Measurements from ENCODE around the gene CACHD1.

GRCh38 chr1:64527786-64528185 lies 57.9 kb downstream of the CACHD1 start:
- no peak for TF ChIP-seq CTCF (IDR thresholded peaks at IDR 0.05)
- TF ChIP-seq NFIC (IDR thresholded peaks at IDR 0.05; ENCODE audit: borderline replicate concordance) = no peak
- TF ChIP-seq REST (IDR thresholded peaks at IDR 0.05; ENCODE audit: low read depth, low read length) = no peak
- TF ChIP-seq EP300 (IDR thresholded peaks at IDR 0.05; ENCODE audit: borderline replicate concordance in 1 of 2, low read depth in 1 of 2, low read length in 1 of 2) = no peak
- TF ChIP-seq MAX (IDR thresholded peaks at IDR 0.05; ENCODE audit: low read depth) = no peak
- no peak for TF ChIP-seq MXI1 (IDR thresholded peaks at IDR 0.05; ENCODE audit: low read depth, low read length)
- no peak for TF ChIP-seq POLR2AphosphoS5 (IDR thresholded peaks at IDR 0.05; ENCODE audit: low read depth, low read length)
- no peak for TF ChIP-seq CHD2 (IDR thresholded peaks at IDR 0.05; ENCODE audit: low read length, partially characterized antibody)
- TF ChIP-seq JUND (IDR thresholded peaks at IDR 0.05) = no peak
- TF ChIP-seq RFX5 (IDR thresholded peaks at IDR 0.05; ENCODE audit: low read length) = no peak
- TF ChIP-seq SMC3 (IDR thresholded peaks at IDR 0.05; ENCODE audit: low read depth, low read length) = no peak
- TF ChIP-seq TCF12 (IDR thresholded peaks at IDR 0.05) = no peak
- TF ChIP-seq TEAD4 (IDR thresholded peaks at IDR 0.05; ENCODE audit: borderline replicate concordance, insufficient read depth) = no peak
- no peak for TF ChIP-seq RAD21 (IDR thresholded peaks at IDR 0.05; ENCODE audit: low read length)
